ENCODE results near the gene UFL1. TPM values are rescaled to one million over a fixed set of nuclear protein-coding genes. Genes with fewer than 3 reads are reported as not detected.

Gene UFL1
- polyA plus RNA-seq, 1 donor (not counting 4 experiments of a cell fraction or from before 2014, with no cell fraction given): 13.1 TPM

GRCh38 chr6:96582021-96582420 is 60.4 kb downstream of the UFL1 start:
- no peak for DNase-seq (ENCODE audit: low read depth, low spot score)
- no peak overlapping the region for H3K4me2 ChIP-seq (ENCODE audit: control insufficient read depth, extremely low read depth, insufficient read depth, low read depth, low read length)
- no peaks in the 10 kb centered on the region for H4K20me1 ChIP-seq (ENCODE audit: control insufficient read depth, extremely low read depth, insufficient read depth, low read length)
- TF ChIP-seq EZH2 (IDR thresholded peaks at IDR 0.05; ENCODE audit: low read length) (no peak), CTCF (optimal IDR thresholded peaks at IDR 0.05 in 1 of 3, IDR thresholded peaks at IDR 0.05 in 1 of 3, conservative IDR thresholded peaks at IDR 0.05 in 1 of 3; ENCODE audit: extremely low read depth in 1 of 3, insufficient read depth in 2 of 3, low read length in 3 of 3) (no peak)
- no peak overlapping the region for H3K27ac ChIP-seq (ENCODE audit: control insufficient read depth, insufficient read depth, low read length)
- dilution Hi-C loops (cut with MboI; ENCODE audit: extremely low pct_ligation_motif_present, low sequenced_read_pairs): no loop called here
- H3K4me1 ChIP-seq (ENCODE audit: control insufficient read depth, extremely low read depth, insufficient read depth, low read length): no peaks in the 10 kb centered on the region
- no peaks in the 10 kb centered on the region for H3K36me3 ChIP-seq (ENCODE audit: control insufficient read depth in 2 of 2, extremely low read depth in 1 of 2, insufficient read depth in 2 of 2, low read length in 2 of 2)
- no peaks in the 10 kb centered on the region for H3K9me1 ChIP-seq (ENCODE audit: control insufficient read depth, extremely low read depth, insufficient read depth, low read length)
- H2AFZ ChIP-seq (ENCODE audit: control insufficient read depth, low read length): no peak overlapping the region
- no peaks in the 10 kb centered on the region for H3K9me3 ChIP-seq (ENCODE audit: control insufficient read depth, low read depth, low read length)
- no peak overlapping the region for H3K4me3 ChIP-seq (ENCODE audit: control insufficient read depth in 2 of 3, extremely low read depth in 1 of 3, insufficient read depth in 2 of 3, low read depth in 1 of 3, low read length in 3 of 3)
- FAIRE-seq: no peak
- H3K9ac ChIP-seq (ENCODE audit: control insufficient read depth, extremely low read depth, insufficient read depth, low read length): no peak overlapping the region
- H3K79me2 ChIP-seq (ENCODE audit: control insufficient read depth, insufficient read depth, low read length): no peaks in the 10 kb centered on the region
- no peaks in the 10 kb centered on the region for H3K27me3 ChIP-seq (ENCODE audit: control insufficient read depth, extremely low read depth, insufficient read depth, low read length)

DNA sequence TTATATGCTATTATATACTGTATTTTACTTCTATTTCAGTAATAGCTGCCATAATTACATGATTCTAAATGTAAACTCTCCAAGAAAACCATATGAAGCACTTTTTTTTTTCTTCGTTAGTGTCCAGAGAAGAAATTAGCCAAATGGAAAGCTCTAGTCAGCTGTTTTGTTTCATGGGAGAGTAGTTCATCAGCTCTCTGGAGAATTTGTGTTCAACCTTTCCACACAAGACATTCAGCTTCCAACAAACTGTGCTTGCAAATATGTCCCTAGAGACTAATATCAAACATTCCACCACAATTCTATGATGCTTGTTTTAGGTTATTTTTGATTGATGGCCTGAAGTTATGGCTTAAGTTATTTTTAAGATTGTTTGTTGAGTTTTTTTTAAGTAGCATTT is 60.8 kb downstream of the UFL1 start:
- FAIRE-seq (no peak), DNase-seq (ENCODE audit: low read depth, low spot score) (no peak)
- H3K27ac ChIP-seq (ENCODE audit: control insufficient read depth, insufficient read depth, low read length): no peak overlapping the region
- H4K20me1 ChIP-seq (ENCODE audit: control insufficient read depth, extremely low read depth, insufficient read depth, low read length): no peaks in the 10 kb centered on the region
- H3K79me2 ChIP-seq (ENCODE audit: control insufficient read depth, insufficient read depth, low read length): no peaks in the 10 kb centered on the region
- H3K4me1 ChIP-seq (ENCODE audit: control insufficient read depth, extremely low read depth, insufficient read depth, low read length): no peaks in the 10 kb centered on the region
- no peak overlapping the region for H3K9ac ChIP-seq (ENCODE audit: control insufficient read depth, extremely low read depth, insufficient read depth, low read length)
- no peaks in the 10 kb centered on the region for H3K27me3 ChIP-seq (ENCODE audit: control insufficient read depth, extremely low read depth, insufficient read depth, low read length)
- TF ChIP-seq EZH2 (IDR thresholded peaks at IDR 0.05; ENCODE audit: low read length) (no peak), CTCF (optimal IDR thresholded peaks at IDR 0.05 in 1 of 3, IDR thresholded peaks at IDR 0.05 in 1 of 3, conservative IDR thresholded peaks at IDR 0.05 in 1 of 3; ENCODE audit: extremely low read depth in 1 of 3, insufficient read depth in 2 of 3, low read length in 3 of 3) (no peak)
- dilution Hi-C loops (cut with MboI; ENCODE audit: extremely low pct_ligation_motif_present, low sequenced_read_pairs): no loop called here
- no peaks in the 10 kb centered on the region for H3K9me3 ChIP-seq (ENCODE audit: control insufficient read depth, low read depth, low read length)
- no peaks in the 10 kb centered on the region for H3K36me3 ChIP-seq (ENCODE audit: control insufficient read depth in 2 of 2, extremely low read depth in 1 of 2, insufficient read depth in 2 of 2, low read length in 2 of 2)
- no peaks in the 10 kb centered on the region for H3K9me1 ChIP-seq (ENCODE audit: control insufficient read depth, extremely low read depth, insufficient read depth, low read length)
- no peak overlapping the region for H3K4me3 ChIP-seq (ENCODE audit: control insufficient read depth in 2 of 3, extremely low read depth in 1 of 3, insufficient read depth in 2 of 3, low read depth in 1 of 3, low read length in 3 of 3)
- H2AFZ ChIP-seq (ENCODE audit: control insufficient read depth, low read length): no peak overlapping the region
- no peak overlapping the region for H3K4me2 ChIP-seq (ENCODE audit: control insufficient read depth, extremely low read depth, insufficient read depth, low read depth, low read length)
